ENCODE measurements around the gene MAP6.

MAP6 gene

DNA sequence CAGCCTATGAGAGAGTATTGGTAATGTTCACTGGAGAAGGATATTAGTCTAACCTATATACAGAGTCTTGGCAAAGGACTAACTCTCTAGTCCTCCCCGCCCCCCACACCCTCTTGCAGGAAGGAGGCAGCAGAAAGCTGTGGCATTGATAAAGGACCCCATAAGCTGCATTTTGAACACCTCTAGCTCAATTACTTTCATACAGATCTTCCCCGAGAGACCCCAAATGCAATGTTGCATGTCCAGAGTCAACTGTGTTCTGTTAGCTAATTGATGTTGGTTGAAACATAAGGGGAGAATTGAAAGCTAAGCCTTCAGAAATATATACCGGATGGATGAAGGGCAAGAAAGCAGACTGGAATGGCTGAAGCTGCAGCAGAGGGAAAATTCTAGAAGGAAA, 2.8 kb downstream of the MAP6 start:
- Histone ChIP-seq H3K27me3 (ENCODE audit: control insufficient read depth in 1 of 2, insufficient read depth in 2 of 2, low read length in 2 of 2) (peaks cover 0 to 2% of the 10 kb centered on the region in 2 donors), H3K27ac (ENCODE audit: low read length) (no peak overlapping the region), H3K36me3 (ENCODE audit: control insufficient read depth in 2 of 2, insufficient read depth in 2 of 2, low read length in 2 of 2) (no peaks in the 10 kb centered on the region)

GRCh38 chr11:75665126-75665525, 3.7 kb downstream of the MAP6 start:
- Histone ChIP-seq H3K9ac (ENCODE audit: low read length in 2 of 2) (no peak overlapping the region), H3K27me3 (ENCODE audit: control insufficient read depth in 1 of 2, insufficient read depth in 2 of 2, low read length in 2 of 2) (peaks cover 0 to 2% of the 10 kb centered on the region in 2 donors), H3K27ac (ENCODE audit: low read length) (no peak overlapping the region), H3K9me3 (ENCODE audit: control insufficient read depth in 2 of 2, low read length in 2 of 2) (no peaks in the 10 kb centered on the region), H3K4me1 (ENCODE audit: control insufficient read depth, insufficient read depth, low read length) (peaks cover 26% of the 10 kb centered on the region), H3K36me3 (ENCODE audit: control insufficient read depth in 2 of 2, insufficient read depth in 2 of 2, low read length in 2 of 2) (no peaks in the 10 kb centered on the region), H3K4me3 (ENCODE audit: low read length in 2 of 2) (no peak overlapping the region)

More for the DNA sequence above, 2.8 kb downstream of the MAP6 start:
- Histone ChIP-seq H3K4me3 (ENCODE audit: low read length in 2 of 2) (no peak overlapping the region), H3K9me3 (ENCODE audit: control insufficient read depth in 2 of 2, low read length in 2 of 2) (no peaks in the 10 kb centered on the region), H3K9ac (ENCODE audit: low read length in 2 of 2) (no peak overlapping the region), H3K4me1 (ENCODE audit: control insufficient read depth, insufficient read depth, low read length) (peaks cover 26% of the 10 kb centered on the region)

- Histone ChIP-seq H3K9ac (ENCODE audit: low read length in 2 of 2) (no peak overlapping the region), H3K27me3 (ENCODE audit: control insufficient read depth in 1 of 2, insufficient read depth in 2 of 2, low read length in 2 of 2) (no peaks in the 10 kb centered on the region), H3K4me1 (ENCODE audit: control insufficient read depth, insufficient read depth, low read length) (peaks cover 26% of the 10 kb centered on the region), H3K4me3 (ENCODE audit: low read length in 2 of 2) (no peak overlapping the region), H3K36me3 (ENCODE audit: control insufficient read depth in 2 of 2, insufficient read depth in 2 of 2, low read length in 2 of 2) (no peaks in the 10 kb centered on the region), H3K27ac (ENCODE audit: low read length) (no peak overlapping the region), H3K9me3 (ENCODE audit: control insufficient read depth in 2 of 2, low read length in 2 of 2) (no peaks in the 10 kb centered on the region)
These were observed 4.4 kb downstream of the MAP6 start for GRCh38 chr11:75664389-75664788.

DNA sequence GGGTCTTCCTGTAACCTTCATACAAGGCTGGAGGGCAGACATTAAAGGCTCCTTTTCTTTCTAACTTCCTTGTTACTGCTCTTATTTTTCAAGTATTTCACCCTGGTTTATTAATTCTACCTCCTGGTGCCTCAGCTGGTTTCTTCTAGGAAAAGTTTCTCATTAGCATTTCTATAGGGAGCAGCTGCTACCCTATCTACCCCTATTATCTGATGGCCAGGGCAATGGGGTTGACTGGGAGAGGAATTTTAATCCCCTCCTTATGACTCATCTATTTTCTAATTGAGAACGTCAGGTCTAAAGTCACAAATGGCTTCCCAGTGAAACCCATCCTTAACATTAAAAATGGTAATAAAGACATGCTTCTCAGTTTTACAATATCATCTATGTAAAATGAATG, 5.0 kb downstream of the MAP6 start:
- Histone ChIP-seq H3K27me3 (ENCODE audit: control insufficient read depth in 1 of 2, insufficient read depth in 2 of 2, low read length in 2 of 2) (no peaks in the 10 kb centered on the region), H3K4me1 (ENCODE audit: control insufficient read depth, insufficient read depth, low read length) (peaks cover 22% of the 10 kb centered on the region)

GRCh38 chr11:75659836-75660235, 9.0 kb downstream of the MAP6 start:
- Histone ChIP-seq H3K4me3 (ENCODE audit: low read length in 2 of 2) (no peak overlapping the region), H3K9ac (ENCODE audit: low read length in 2 of 2) (no peak overlapping the region), H3K27ac (ENCODE audit: low read length) (no peak overlapping the region), H3K9me3 (ENCODE audit: control insufficient read depth in 2 of 2, low read length in 2 of 2) (no peaks in the 10 kb centered on the region), H3K36me3 (ENCODE audit: control insufficient read depth in 2 of 2, insufficient read depth in 2 of 2, low read length in 2 of 2) (no peaks in the 10 kb centered on the region), H3K4me1 (ENCODE audit: control insufficient read depth, insufficient read depth, low read length) (peaks cover 10% of the 10 kb centered on the region), H3K27me3 (ENCODE audit: control insufficient read depth in 1 of 2, insufficient read depth in 2 of 2, low read length in 2 of 2) (no peaks in the 10 kb centered on the region)

More for the DNA sequence above, 5.0 kb downstream of the MAP6 start:
- no peak overlapping the region for H3K9ac ChIP-seq (ENCODE audit: low read length in 2 of 2)
- H3K36me3 ChIP-seq (ENCODE audit: control insufficient read depth in 2 of 2, insufficient read depth in 2 of 2, low read length in 2 of 2) = no peaks in the 10 kb centered on the region
- no peaks in the 10 kb centered on the region for H3K9me3 ChIP-seq (ENCODE audit: control insufficient read depth in 2 of 2, low read length in 2 of 2)
- H3K4me3 ChIP-seq (ENCODE audit: low read length in 2 of 2) = no peak overlapping the region
- H3K27ac ChIP-seq (ENCODE audit: low read length) = no peak overlapping the region

DNA sequence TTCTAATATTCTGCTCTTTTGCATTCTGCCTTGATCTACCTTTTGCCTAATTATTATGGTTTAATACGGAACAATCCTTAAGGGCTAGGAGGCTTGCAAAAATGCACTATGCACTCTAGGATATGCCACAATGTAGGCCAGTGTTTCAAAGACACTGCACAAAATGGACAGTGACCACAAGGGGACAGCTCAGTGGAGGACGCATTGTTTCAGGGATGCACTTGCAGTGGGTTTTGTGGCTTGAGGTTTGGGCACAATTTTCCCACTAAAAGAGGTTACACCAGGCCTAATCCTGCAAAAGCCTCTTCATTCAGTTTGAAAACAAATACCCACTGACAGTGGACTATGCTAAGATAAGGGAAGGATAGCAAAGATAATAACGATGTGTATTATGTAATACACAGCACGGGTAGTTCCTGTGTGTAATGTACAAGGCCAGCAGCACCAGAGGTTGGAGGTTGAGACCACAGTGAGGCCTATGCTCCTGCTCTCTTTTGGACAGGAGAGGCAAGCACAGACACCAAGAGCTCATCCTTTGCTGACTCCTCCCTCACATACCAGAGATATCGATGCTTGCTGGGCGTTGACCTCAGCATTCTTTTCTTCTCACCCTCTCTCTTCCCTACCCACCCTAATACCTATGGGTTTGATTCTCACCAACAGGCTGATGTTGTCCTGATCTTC, 12.7 kb downstream of the MAP6 start:
- Histone ChIP-seq H3K27me3 (ENCODE audit: control insufficient read depth in 1 of 2, insufficient read depth in 2 of 2, low read length in 2 of 2) (no peaks in the 10 kb centered on the region), H3K9me3 (ENCODE audit: control insufficient read depth in 2 of 2, low read length in 2 of 2) (no peaks in the 10 kb centered on the region), H3K36me3 (ENCODE audit: control insufficient read depth in 2 of 2, insufficient read depth in 2 of 2, low read length in 2 of 2) (no peaks in the 10 kb centered on the region), H3K4me1 (ENCODE audit: control insufficient read depth, insufficient read depth, low read length) (peaks cover 10% of the 10 kb centered on the region), H3K27ac (ENCODE audit: low read length) (no peak overlapping the region), H3K4me3 (ENCODE audit: low read length in 2 of 2) (no peak overlapping the region), H3K9ac (ENCODE audit: low read length in 2 of 2) (no peak overlapping the region)

DNA sequence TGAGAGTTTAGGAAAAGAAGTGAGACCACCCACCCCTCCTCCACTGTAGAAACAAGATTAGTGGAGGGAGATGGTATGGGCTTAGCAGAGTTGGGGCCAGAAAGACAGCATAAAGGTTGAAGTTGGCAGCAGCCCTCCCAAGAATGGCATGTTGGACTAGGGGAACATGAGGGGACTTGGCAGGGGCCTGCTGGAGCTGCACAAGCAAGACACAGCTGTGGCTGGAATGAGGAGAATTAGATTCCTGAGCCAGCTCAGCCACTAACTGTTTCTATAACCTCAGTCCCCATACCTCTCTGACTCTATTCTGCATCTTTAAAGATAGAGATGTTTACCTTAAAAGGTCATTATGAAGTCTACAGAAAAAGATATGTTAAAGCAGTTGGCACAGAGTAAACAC, 13.2 kb downstream of the MAP6 start:
- Histone ChIP-seq H3K27me3 (ENCODE audit: control insufficient read depth in 1 of 2, insufficient read depth in 2 of 2, low read length in 2 of 2) (no peaks in the 10 kb centered on the region), H3K4me3 (ENCODE audit: low read length in 2 of 2) (no peak overlapping the region), H3K36me3 (ENCODE audit: control insufficient read depth in 2 of 2, insufficient read depth in 2 of 2, low read length in 2 of 2) (no peaks in the 10 kb centered on the region), H3K9ac (ENCODE audit: low read length in 2 of 2) (no peak overlapping the region), H3K27ac (ENCODE audit: low read length) (no peak overlapping the region), H3K4me1 (ENCODE audit: control insufficient read depth, insufficient read depth, low read length) (peaks cover 10% of the 10 kb centered on the region), H3K9me3 (ENCODE audit: control insufficient read depth in 2 of 2, low read length in 2 of 2) (no peaks in the 10 kb centered on the region)

DNA sequence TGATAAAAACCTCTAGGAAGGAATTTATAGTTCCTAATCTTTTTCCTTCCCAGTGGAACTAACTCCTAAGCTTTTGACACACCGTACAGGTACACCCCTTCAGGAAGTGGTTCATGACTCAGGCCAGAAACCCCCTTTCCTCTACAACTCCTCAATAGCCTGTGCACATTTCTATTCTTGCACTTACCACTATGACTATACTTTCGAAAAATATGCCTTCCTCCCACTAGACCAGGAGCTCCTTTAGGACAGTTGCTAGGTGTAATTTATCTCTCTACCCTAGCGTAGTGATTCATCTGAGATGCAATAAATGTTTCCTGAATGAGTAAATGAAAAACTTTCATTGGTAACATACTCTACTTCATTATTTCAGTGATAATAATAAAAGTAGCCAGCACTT, 14.5 kb downstream of the MAP6 start:
- Histone ChIP-seq H3K36me3 (ENCODE audit: control insufficient read depth in 2 of 2, insufficient read depth in 2 of 2, low read length in 2 of 2) (no peaks in the 10 kb centered on the region), H3K27me3 (ENCODE audit: control insufficient read depth in 1 of 2, insufficient read depth in 2 of 2, low read length in 2 of 2) (no peaks in the 10 kb centered on the region), H3K9ac (ENCODE audit: low read length in 2 of 2) (no peak overlapping the region), H3K27ac (ENCODE audit: low read length) (no peak overlapping the region), H3K4me1 (ENCODE audit: control insufficient read depth, insufficient read depth, low read length) (peaks cover 10% of the 10 kb centered on the region), H3K9me3 (ENCODE audit: control insufficient read depth in 2 of 2, low read length in 2 of 2) (no peaks in the 10 kb centered on the region), H3K4me3 (ENCODE audit: low read length in 2 of 2) (no peak overlapping the region)

GRCh38 chr11:75653532-75653931, 15.3 kb downstream of the MAP6 start:
- no peaks in the 10 kb centered on the region for H3K9me3 ChIP-seq (ENCODE audit: control insufficient read depth in 2 of 2, low read length in 2 of 2)
- H3K27ac ChIP-seq (ENCODE audit: low read length) = no peak overlapping the region
- H3K27me3 ChIP-seq (ENCODE audit: control insufficient read depth in 1 of 2, insufficient read depth in 2 of 2, low read length in 2 of 2) = no peaks in the 10 kb centered on the region
- H3K4me1 ChIP-seq (ENCODE audit: control insufficient read depth, insufficient read depth, low read length) = peaks cover 10% of the 10 kb centered on the region
- H3K9ac ChIP-seq (ENCODE audit: low read length in 2 of 2) = no peak overlapping the region
- no peaks in the 10 kb centered on the region for H3K36me3 ChIP-seq (ENCODE audit: control insufficient read depth in 2 of 2, insufficient read depth in 2 of 2, low read length in 2 of 2)
- H3K4me3 ChIP-seq (ENCODE audit: low read length in 2 of 2) = no peak overlapping the region

DNA sequence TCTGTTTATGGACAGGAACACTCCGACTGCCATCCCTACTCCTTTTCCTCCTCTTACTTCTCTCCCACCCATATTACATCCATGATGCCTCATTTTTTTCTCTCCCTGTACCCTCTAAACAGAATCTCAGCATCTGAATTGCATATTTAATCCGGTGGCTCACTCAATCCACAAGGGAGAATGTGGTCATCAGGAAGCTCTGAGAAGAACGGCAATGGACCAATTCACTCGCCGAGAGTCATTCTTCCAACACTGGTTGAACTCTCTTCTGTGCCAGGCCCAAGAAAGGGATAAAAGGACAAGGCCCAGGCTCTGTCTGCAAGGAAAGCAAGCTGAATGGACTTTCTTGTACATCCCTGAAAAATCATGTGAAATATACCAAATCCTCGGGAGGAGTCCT, 15.9 kb downstream of the MAP6 start:
- H3K27ac ChIP-seq (ENCODE audit: low read length) = no peak overlapping the region

DNA sequence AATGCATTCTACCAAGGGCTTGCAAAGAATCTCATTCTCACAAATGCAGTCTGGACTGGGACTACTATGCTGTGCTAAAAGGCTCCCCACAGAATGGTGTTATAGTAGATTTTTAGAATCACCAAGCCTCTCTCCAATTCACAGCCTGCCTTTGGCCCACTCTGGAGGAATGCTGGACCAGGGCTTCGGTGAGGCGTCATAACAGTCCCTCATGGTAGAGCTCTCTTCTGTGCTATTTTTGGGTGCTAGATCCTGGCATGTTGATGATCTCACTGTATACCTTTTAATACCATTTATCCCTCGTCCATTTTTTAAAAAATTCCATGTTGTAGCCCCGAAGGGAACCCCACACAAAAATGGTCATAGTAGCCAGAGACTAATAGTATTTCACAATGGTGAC, 17.6 kb downstream of the MAP6 start:
- H3K4me3 ChIP-seq (ENCODE audit: low read length in 2 of 2) = no peak overlapping the region
- H3K4me1 ChIP-seq (ENCODE audit: control insufficient read depth, insufficient read depth, low read length) = peaks cover 10% of the 10 kb centered on the region
- H3K36me3 ChIP-seq (ENCODE audit: control insufficient read depth in 2 of 2, insufficient read depth in 2 of 2, low read length in 2 of 2) = no peaks in the 10 kb centered on the region
- H3K27me3 ChIP-seq (ENCODE audit: control insufficient read depth in 1 of 2, insufficient read depth in 2 of 2, low read length in 2 of 2) = no peaks in the 10 kb centered on the region
- no peak overlapping the region for H3K9ac ChIP-seq (ENCODE audit: low read length in 2 of 2)
- H3K9me3 ChIP-seq (ENCODE audit: control insufficient read depth in 2 of 2, low read length in 2 of 2) = no peaks in the 10 kb centered on the region
- no peak overlapping the region for H3K27ac ChIP-seq (ENCODE audit: low read length)

More for the DNA sequence above, 15.9 kb downstream of the MAP6 start:
- Histone ChIP-seq H3K9ac (ENCODE audit: low read length in 2 of 2) (no peak overlapping the region), H3K4me3 (ENCODE audit: low read length in 2 of 2) (no peak overlapping the region), H3K27me3 (ENCODE audit: control insufficient read depth in 1 of 2, insufficient read depth in 2 of 2, low read length in 2 of 2) (no peaks in the 10 kb centered on the region), H3K9me3 (ENCODE audit: control insufficient read depth in 2 of 2, low read length in 2 of 2) (no peaks in the 10 kb centered on the region), H3K36me3 (ENCODE audit: control insufficient read depth in 2 of 2, insufficient read depth in 2 of 2, low read length in 2 of 2) (no peaks in the 10 kb centered on the region), H3K4me1 (ENCODE audit: control insufficient read depth, insufficient read depth, low read length) (peaks cover 10% of the 10 kb centered on the region)
